GM21619 (cell line): ENCODE data around the gene DYNLL1.

Source experiments
- ATAC-seq: cut with Tn5 transposase; IDR thresholded peaks from one replicate; pipeline ENCODE4 v1.9.1; 2021; ENCODE audit not compliant: unreplicated experiment

The DYNLL1 gene

DNA sequence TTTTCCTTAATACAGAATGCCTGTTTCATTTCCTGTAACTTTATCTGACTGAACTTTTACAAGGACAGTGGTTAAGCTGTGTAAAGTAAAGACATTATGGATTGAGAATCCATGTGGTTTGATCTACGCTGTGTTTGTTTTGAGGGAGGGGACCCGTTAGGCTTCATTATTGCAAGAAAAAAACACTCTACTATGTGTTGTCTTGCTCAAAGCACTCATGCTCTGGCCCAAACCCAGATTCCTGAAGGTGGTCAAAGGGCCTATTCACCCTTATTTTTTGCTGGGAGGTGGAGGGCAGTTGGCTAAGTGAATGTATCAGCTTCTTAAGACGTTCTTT is 50.1 kb downstream of the DYNLL1 start:
- no peak for ATAC-seq
